AG08395 (cell line): ENCODE measurements around the gene XXYLT1.

Experiments
- DNase-seq: peaks from one replicate; pipeline ENCODE4 v3.0.0; 2012; ENCODE audit warnings: mixed read lengths, low spot score

The XXYLT1 gene

GRCh38 chr3:195266428-195266827 is 4.5 kb downstream of the XXYLT1 start:
- DNase-seq: no peak

GRCh38 chr3:195265363-195265976 is 5.5 kb downstream of the XXYLT1 start:
- no peak for DNase-seq

- no peak for DNase-seq
These were observed 6.9 kb downstream of the XXYLT1 start for GRCh38 chr3:195263925-195264600.

GRCh38 chr3:195263193-195263924 is 7.6 kb downstream of the XXYLT1 start:
- DNase-seq: no peak

- no peak for DNase-seq
These were observed 9.0 kb downstream of the XXYLT1 start for GRCh38 chr3:195261925-195262324.

- peak; percentile 25 for DNase-seq
These were observed 10.6 kb downstream of the XXYLT1 start for GRCh38 chr3:195260280-195260905.

- DNase-seq: peak; percentile 98
These were observed 11.3 kb downstream of the XXYLT1 start for GRCh38 chr3:195259475-195260279.

- DNase-seq: peak; percentile 38
These were observed 11.8 kb downstream of the XXYLT1 start for GRCh38 chr3:195259154-195259474.

- no peak for DNase-seq
These were observed 12.4 kb downstream of the XXYLT1 start for GRCh38 chr3:195258449-195259153.

- no peak for DNase-seq
These were observed 13.2 kb downstream of the XXYLT1 start for GRCh38 chr3:195257454-195258448.

- DNase-seq: no peak
These were observed 14.1 kb downstream of the XXYLT1 start for GRCh38 chr3:195256639-195257453.

GRCh38 chr3:195255571-195256501 is 15.1 kb downstream of the XXYLT1 start:
- no peak for DNase-seq

GRCh38 chr3:195255176-195255500 is 15.8 kb downstream of the XXYLT1 start:
- DNase-seq: no peak

GRCh38 chr3:195254454-195255175 is 16.3 kb downstream of the XXYLT1 start:
- DNase-seq: no peak

- DNase-seq: no peak
These were observed 17.0 kb downstream of the XXYLT1 start for GRCh38 chr3:195253923-195254432.

GRCh38 chr3:195251336-195252065 is 19.5 kb downstream of the XXYLT1 start:
- no peak for DNase-seq
